WTC11 (cell line): ENCODE results near the gene TCF20. TPM values are rescaled to one million over a fixed set of nuclear protein-coding genes. Genes with fewer than 3 reads are reported as not detected.

ENCODE experiments used
- ATAC-seq: fragments of 200-7000 bp; cut with Tn5 transposase; 2 replicates; pipeline ENCODE4 v1.10.0; 2021; ENCODE audit warnings: mild to moderate bottlenecking, moderate library complexity
- CTCF ChIA-PET: fragments of 300-600 bp; sonication (Branson Sonifier 250); formaldehyde crosslinking; loops from one replicate; lab custom pipeline; 2021; ENCODE audit warnings: antibody characterized with exemption; lab: Charles Lee
- POLR2A ChIA-PET: fragments of 350-600 bp; sonication (Branson Sonifier 250); formaldehyde crosslinking; loops from one replicate; lab custom pipeline; 2021; ENCODE audit warnings: antibody characterized with exemption; lab: Charles Lee
- DNase-seq: peaks from one replicate; pipeline ENCODE4 v3.0.0; 2021; ENCODE audit warnings: low spot score
- H3K27ac Mint-ChIP-seq: 2 replicates; pipeline ENCODE4 v1.8.0; 2021; ENCODE audit warnings: mixed read lengths
- H3K27me3 Mint-ChIP-seq: 2 replicates; pipeline ENCODE4 v1.8.0; 2021; ENCODE audit warnings: low read depth, mild to moderate bottlenecking, moderate library complexity, mixed read lengths
- H3K36me3 Mint-ChIP-seq: 2 replicates; pipeline ENCODE4 v1.8.0; 2021; ENCODE audit warnings: mixed read lengths
- H3K4me1 Mint-ChIP-seq: 2 replicates; pipeline ENCODE4 v1.8.0; 2022; ENCODE audit warnings: mixed read lengths
- H3K4me3 Mint-ChIP-seq: 2 replicates; pipeline ENCODE4 v1.8.0; 2021; ENCODE audit warnings: mild to moderate bottlenecking, moderate library complexity, mixed read lengths
- H3K9me3 Mint-ChIP-seq: 2 replicates; pipeline ENCODE4 v1.8.0; 2021; ENCODE audit warnings: mixed read lengths
- EMX1 ChIP-seq: fragments of 250-450 bp; sonication (Bioruptor Pico); IDR thresholded peaks from 2 replicates; pipeline ENCODE4 v1.8.0; 2021; ENCODE audit warnings: mild to moderate bottlenecking
- FOXJ3 ChIP-seq: sonication (generic); formaldehyde crosslinking; IDR thresholded peaks from 2 replicates; pipeline ENCODE4 v1.9.0; 2021; ENCODE audit warnings: missing genetic modification reagents, mild to moderate bottlenecking, borderline replicate concordance
- GTF2I ChIP-seq: fragments of 250-450 bp; sonication (Bioruptor Pico); conservative IDR thresholded peaks from 2 replicates; pipeline ENCODE4 v1.4.0; 2021; ENCODE audit warnings: mild to moderate bottlenecking
- IRF2 ChIP-seq: sonication (generic); formaldehyde crosslinking; IDR thresholded peaks from 2 replicates; pipeline ENCODE4 v1.8.0; 2022; ENCODE audit warnings: low read depth, missing genetic modification reagents, borderline replicate concordance
- MYBL2 ChIP-seq: sonication (generic); formaldehyde crosslinking; IDR thresholded peaks from 2 replicates; pipeline ENCODE4 v1.8.1; 2023; ENCODE audit warnings: mild to moderate bottlenecking, moderate library complexity, missing genetic modification reagents
- NR3C1 ChIP-seq: sonication (generic); formaldehyde crosslinking; conservative IDR thresholded peaks from 2 replicates; pipeline ENCODE4 v1.8.1; 2023; ENCODE audit warnings: low read depth, mild to moderate bottlenecking, missing genetic modification reagents
- SMAD4 ChIP-seq: sonication (generic); formaldehyde crosslinking; IDR thresholded peaks from 2 replicates; pipeline ENCODE4 v1.8.0; 2022; ENCODE audit warnings: mild to moderate bottlenecking, missing genetic modification reagents
- TEAD1 ChIP-seq: sonication (generic); formaldehyde crosslinking; IDR thresholded peaks from 2 replicates; pipeline ENCODE4 v1.8.0; 2022; ENCODE audit warnings: mild to moderate bottlenecking, missing genetic modification reagents
- TEAD4 ChIP-seq: sonication (generic); formaldehyde crosslinking; IDR thresholded peaks from 2 replicates; pipeline ENCODE4 v1.8.0; 2022; ENCODE audit warnings: mild to moderate bottlenecking, missing genetic modification reagents
- ZNF121 ChIP-seq: sonication (generic); formaldehyde crosslinking; IDR thresholded peaks from 2 replicates; pipeline ENCODE4 v1.8.0; 2023; ENCODE audit warnings: missing genetic modification reagents
- ZNF138 ChIP-seq: sonication (generic); formaldehyde crosslinking; conservative IDR thresholded peaks from 2 replicates; pipeline ENCODE4 v1.8.1; 2022; ENCODE audit warnings: mild to moderate bottlenecking, moderate library complexity, missing genetic modification reagents
- total RNA-seq: library from RNA; stranded (reverse); gene quantifications from 3 replicates; pipeline ENCODE4 v1.2.3, GENCODE V29; 2021
- TF ChIP-seq, protein P1 (sequence below): fragments of 250-450 bp; sonication (Bioruptor Pico); IDR thresholded peaks from 2 replicates; pipeline ENCODE4 v1.9.0; 2021; ENCODE audit warnings: mild to moderate bottlenecking
- TF ChIP-seq, protein P2 (sequence below): fragments of 250-450 bp; sonication (Bioruptor Pico); conservative IDR thresholded peaks from 2 replicates; pipeline ENCODE4 v1.9.0; 2021; ENCODE audit warnings: mild to moderate bottlenecking
- TF ChIP-seq, protein P3 (sequence below): sonication (generic); formaldehyde crosslinking; IDR thresholded peaks from 2 replicates; pipeline ENCODE4 v1.8.0; 2022; ENCODE audit warnings: mild to moderate bottlenecking, missing genetic modification reagents
- TF ChIP-seq, protein P4 (sequence below): sonication (generic); formaldehyde crosslinking; IDR thresholded peaks from 2 replicates; pipeline ENCODE4 v1.8.0; 2023; ENCODE audit warnings: missing genetic modification reagents
- TF ChIP-seq, protein P5 (sequence below): fragments of 250-450 bp; sonication (Bioruptor Pico); IDR thresholded peaks from 2 replicates; pipeline ENCODE4 v1.9.0; 2021; ENCODE audit warnings: mild to moderate bottlenecking
- TF ChIP-seq, protein P6 (sequence below): sonication (generic); formaldehyde crosslinking; IDR thresholded peaks from 2 replicates; pipeline ENCODE4 v1.8.0; 2022; ENCODE audit warnings: mild to moderate bottlenecking, missing genetic modification reagents
- TF ChIP-seq, protein P7 (sequence below): fragments of 200-600 bp; IDR thresholded peaks from 2 replicates; pipeline ENCODE4 v1.8.0; 2022; ENCODE audit warnings: antibody characterized with exemption
- TF ChIP-seq, protein P8 (sequence below): sonication (generic); formaldehyde crosslinking; conservative IDR thresholded peaks from 2 replicates; pipeline ENCODE4 v1.8.1; 2023; ENCODE audit warnings: mild to moderate bottlenecking, low read depth, missing genetic modification reagents, moderate library complexity

Gene TCF20
- total RNA-seq, 1 experiment from 2014 or later = 77.0 TPM

DNA sequence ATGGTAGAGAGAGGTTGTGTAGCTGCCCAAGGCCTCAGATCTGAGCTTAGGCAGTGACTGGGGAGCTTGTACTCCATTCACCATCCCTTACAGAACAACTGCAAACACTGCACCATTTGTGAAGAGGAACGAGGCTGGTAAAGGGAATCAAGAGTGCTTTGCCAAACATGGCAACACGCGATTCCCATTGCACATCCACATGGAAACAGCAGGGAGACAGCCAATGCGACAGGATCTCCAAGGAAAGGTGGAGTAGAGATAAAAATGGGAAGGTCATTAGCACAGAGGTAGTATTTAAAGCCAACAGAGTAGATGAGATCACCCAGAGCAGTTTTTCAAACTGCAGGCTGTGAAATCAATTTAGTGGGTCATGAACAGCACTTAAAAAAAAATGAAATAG lies 42.0 kb downstream of the TCF20 start (continued):
- TF ChIP-seq, protein P1, sequence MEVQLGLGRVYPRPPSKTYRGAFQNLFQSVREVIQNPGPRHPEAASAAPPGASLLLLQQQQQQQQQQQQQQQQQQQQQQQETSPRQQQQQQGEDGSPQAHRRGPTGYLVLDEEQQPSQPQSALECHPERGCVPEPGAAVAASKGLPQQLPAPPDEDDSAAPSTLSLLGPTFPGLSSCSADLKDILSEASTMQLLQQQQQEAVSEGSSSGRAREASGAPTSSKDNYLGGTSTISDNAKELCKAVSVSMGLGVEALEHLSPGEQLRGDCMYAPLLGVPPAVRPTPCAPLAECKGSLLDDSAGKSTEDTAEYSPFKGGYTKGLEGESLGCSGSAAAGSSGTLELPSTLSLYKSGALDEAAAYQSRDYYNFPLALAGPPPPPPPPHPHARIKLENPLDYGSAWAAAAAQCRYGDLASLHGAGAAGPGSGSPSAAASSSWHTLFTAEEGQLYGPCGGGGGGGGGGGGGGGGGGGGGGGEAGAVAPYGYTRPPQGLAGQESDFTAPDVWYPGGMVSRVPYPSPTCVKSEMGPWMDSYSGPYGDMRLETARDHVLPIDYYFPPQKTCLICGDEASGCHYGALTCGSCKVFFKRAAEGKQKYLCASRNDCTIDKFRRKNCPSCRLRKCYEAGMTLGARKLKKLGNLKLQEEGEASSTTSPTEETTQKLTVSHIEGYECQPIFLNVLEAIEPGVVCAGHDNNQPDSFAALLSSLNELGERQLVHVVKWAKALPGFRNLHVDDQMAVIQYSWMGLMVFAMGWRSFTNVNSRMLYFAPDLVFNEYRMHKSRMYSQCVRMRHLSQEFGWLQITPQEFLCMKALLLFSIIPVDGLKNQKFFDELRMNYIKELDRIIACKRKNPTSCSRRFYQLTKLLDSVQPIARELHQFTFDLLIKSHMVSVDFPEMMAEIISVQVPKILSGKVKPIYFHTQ (CRISPR knock-in tag) = no peak
- TF ChIP-seq, protein P2, sequence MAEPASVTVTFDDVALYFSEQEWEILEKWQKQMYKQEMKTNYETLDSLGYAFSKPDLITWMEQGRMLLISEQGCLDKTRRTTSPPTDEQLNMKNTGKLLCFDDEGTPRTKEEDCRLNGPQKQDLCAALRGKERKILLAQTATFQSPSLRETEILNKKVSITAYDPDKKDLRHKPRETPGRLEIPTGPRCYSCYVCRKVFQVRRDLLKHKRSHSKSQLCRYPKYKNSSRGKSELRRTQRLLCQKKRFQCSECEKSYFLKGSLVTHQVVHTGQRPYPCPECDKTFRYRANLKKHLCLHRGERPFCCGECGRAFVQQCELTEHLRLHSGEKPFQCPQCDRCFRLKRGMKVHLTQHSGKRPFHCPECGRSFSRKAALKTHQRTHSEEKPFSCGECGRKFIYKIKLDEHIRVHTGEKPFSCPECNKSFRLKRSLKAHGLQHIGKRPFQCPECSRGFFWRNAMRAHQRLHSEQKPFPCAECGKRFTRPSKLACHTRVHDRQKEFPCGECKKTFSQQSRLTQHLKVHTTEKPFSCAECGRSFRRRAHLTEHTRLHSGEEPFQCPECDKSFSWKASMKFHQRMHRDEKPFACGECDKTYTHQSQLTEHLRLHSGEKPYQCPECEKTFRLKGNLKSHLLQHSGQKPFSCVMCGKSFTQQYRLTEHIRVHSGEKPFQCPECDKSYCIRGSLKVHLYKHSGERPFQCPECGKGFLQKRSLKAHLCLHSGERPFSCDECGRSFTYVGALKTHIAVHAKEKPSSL = no peak
- no peak for TF ChIP-seq GTF2I (CRISPR knock-in tag)
- TF ChIP-seq, protein P3, sequence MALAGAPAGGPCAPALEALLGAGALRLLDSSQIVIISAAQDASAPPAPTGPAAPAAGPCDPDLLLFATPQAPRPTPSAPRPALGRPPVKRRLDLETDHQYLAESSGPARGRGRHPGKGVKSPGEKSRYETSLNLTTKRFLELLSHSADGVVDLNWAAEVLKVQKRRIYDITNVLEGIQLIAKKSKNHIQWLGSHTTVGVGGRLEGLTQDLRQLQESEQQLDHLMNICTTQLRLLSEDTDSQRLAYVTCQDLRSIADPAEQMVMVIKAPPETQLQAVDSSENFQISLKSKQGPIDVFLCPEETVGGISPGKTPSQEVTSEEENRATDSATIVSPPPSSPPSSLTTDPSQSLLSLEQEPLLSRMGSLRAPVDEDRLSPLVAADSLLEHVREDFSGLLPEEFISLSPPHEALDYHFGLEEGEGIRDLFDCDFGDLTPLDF = no peak
- TF ChIP-seq IRF2 (CRISPR knock-in tag) = no peak
- TF ChIP-seq, all 79 proteins: peak for 0

DNA sequence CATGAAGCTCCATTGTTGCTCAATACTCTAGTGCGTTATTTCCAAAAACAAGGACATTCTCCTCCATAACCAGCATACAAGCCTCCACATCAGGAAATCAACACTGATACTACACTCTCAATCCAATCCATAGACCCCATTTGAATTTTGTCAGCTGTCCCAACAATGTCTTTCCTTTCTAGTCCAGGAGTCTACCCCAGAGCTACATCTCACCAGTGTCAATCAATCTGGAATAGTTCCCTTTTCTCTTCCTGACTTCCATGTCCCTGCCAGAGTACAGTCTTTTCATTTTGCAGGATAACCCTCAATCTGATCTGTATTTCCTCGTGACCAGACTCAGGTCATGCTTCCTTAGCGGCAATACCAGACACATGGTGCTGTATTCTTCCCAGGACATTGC lies 43.0 kb downstream of the TCF20 start:
- ATAC-seq (no peak), DNase-seq (no peak)
- peaks cover 4% of the 10 kb centered on the region for H3K9me3 Mint-ChIP-seq
- ChIA-PET CTCF (interaction anchor here (0.8 to 1.1 kb wide), 2 partner anchors 55 to 111 kb away, joined by 3 read pairs; no protein-coding TSS in a partner anchor), POLR2A (no interaction called here)
- no peak overlapping the region for H3K4me3 Mint-ChIP-seq
- H3K36me3 Mint-ChIP-seq = peaks cover 4% of the 10 kb centered on the region; the same call in 1 of the 2 replicates
- no peak overlapping the region for H3K27ac Mint-ChIP-seq
- no peaks in the 10 kb centered on the region for H3K27me3 Mint-ChIP-seq
- H3K4me1 Mint-ChIP-seq = peaks cover 12% of the 10 kb centered on the region
- TF ChIP-seq, protein P4, sequence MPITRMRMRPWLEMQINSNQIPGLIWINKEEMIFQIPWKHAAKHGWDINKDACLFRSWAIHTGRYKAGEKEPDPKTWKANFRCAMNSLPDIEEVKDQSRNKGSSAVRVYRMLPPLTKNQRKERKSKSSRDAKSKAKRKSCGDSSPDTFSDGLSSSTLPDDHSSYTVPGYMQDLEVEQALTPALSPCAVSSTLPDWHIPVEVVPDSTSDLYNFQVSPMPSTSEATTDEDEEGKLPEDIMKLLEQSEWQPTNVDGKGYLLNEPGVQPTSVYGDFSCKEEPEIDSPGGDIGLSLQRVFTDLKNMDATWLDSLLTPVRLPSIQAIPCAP = no peak
- TF ChIP-seq ZNF138 (CRISPR knock-in tag) = no peak
- TF ChIP-seq ZNF121 (CRISPR knock-in tag) = no peak
- TF ChIP-seq, protein P5, sequence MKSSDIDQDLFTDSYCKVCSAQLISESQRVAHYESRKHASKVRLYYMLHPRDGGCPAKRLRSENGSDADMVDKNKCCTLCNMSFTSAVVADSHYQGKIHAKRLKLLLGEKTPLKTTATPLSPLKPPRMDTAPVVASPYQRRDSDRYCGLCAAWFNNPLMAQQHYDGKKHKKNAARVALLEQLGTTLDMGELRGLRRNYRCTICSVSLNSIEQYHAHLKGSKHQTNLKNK (CRISPR knock-in tag) = no peak
- TF ChIP-seq, protein P6, sequence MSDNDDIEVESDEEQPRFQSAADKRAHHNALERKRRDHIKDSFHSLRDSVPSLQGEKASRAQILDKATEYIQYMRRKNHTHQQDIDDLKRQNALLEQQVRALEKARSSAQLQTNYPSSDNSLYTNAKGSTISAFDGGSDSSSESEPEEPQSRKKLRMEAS (CRISPR knock-in tag) = no peak
- TF ChIP-seq EMX1 (CRISPR knock-in tag) = no peak
- no peak for TF ChIP-seq TEAD4
- TF ChIP-seq, protein P1 (CRISPR knock-in tag) = no peak
- no peak for TF ChIP-seq SMAD4 (CRISPR knock-in tag)
- no peak for TF ChIP-seq FOXJ3 (CRISPR knock-in tag)
- TF ChIP-seq, protein P3 = no peak
- no peak for TF ChIP-seq GTF2I (CRISPR knock-in tag)
- TF ChIP-seq, protein P7, sequence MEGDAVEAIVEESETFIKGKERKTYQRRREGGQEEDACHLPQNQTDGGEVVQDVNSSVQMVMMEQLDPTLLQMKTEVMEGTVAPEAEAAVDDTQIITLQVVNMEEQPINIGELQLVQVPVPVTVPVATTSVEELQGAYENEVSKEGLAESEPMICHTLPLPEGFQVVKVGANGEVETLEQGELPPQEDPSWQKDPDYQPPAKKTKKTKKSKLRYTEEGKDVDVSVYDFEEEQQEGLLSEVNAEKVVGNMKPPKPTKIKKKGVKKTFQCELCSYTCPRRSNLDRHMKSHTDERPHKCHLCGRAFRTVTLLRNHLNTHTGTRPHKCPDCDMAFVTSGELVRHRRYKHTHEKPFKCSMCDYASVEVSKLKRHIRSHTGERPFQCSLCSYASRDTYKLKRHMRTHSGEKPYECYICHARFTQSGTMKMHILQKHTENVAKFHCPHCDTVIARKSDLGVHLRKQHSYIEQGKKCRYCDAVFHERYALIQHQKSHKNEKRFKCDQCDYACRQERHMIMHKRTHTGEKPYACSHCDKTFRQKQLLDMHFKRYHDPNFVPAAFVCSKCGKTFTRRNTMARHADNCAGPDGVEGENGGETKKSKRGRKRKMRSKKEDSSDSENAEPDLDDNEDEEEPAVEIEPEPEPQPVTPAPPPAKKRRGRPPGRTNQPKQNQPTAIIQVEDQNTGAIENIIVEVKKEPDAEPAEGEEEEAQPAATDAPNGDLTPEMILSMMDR = no peak
- no peak for TF ChIP-seq NR3C1 (CRISPR knock-in tag)
- no peak for TF ChIP-seq TEAD1 (CRISPR knock-in tag)
- TF ChIP-seq MYBL2 (CRISPR knock-in tag) = no peak
- TF ChIP-seq, protein P8, sequence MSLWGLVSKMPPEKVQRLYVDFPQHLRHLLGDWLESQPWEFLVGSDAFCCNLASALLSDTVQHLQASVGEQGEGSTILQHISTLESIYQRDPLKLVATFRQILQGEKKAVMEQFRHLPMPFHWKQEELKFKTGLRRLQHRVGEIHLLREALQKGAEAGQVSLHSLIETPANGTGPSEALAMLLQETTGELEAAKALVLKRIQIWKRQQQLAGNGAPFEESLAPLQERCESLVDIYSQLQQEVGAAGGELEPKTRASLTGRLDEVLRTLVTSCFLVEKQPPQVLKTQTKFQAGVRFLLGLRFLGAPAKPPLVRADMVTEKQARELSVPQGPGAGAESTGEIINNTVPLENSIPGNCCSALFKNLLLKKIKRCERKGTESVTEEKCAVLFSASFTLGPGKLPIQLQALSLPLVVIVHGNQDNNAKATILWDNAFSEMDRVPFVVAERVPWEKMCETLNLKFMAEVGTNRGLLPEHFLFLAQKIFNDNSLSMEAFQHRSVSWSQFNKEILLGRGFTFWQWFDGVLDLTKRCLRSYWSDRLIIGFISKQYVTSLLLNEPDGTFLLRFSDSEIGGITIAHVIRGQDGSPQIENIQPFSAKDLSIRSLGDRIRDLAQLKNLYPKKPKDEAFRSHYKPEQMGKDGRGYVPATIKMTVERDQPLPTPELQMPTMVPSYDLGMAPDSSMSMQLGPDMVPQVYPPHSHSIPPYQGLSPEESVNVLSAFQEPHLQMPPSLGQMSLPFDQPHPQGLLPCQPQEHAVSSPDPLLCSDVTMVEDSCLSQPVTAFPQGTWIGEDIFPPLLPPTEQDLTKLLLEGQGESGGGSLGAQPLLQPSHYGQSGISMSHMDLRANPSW (CRISPR knock-in tag) = no peak
